Esophagus muscularis mucosa (tissue), 4 donors: ENCODE results near the gene LACTB. TPM values are rescaled to one million over a fixed set of nuclear protein-coding genes. Genes with fewer than 3 reads are reported as not detected.

Experiments used
- DNase-seq: peaks from one replicate; pipeline ENCODE4 v3.0.0-alpha.2; 2017; ENCODE audit errors: extremely low spot score
- H3K27ac ChIP-seq, 4 donors: fragments of 200-600 bp; sonication (generic); replicated peaks in 1 of 4; 1 replicate in 3 of 4; 2 replicates in 1 of 4; pipeline ENCODE4 v1.5.1; 2016 to 2019; ENCODE audit warnings: mild to moderate bottlenecking in 1 of 4
- H3K27me3 ChIP-seq, 4 donors: fragments of 200-600 bp; sonication (generic); one replicate each; pipeline versions ENCODE4 v1.5.1 to v1.6.0; 2016 to 2019
- H3K36me3 ChIP-seq, 4 donors: fragments of 200-600 bp; sonication (generic); one replicate each; pipeline ENCODE4 v1.5.1; 2016 to 2019
- H3K4me1 ChIP-seq, 4 donors: fragments of 200-600 bp; sonication (generic); one replicate each; pipeline ENCODE4 v1.5.1; 2016 to 2019
- H3K4me3 ChIP-seq, 4 donors: fragments of 200-600 bp; sonication (generic); 1 replicate in 2 of 4; 2 replicates in 2 of 4; pipeline ENCODE4 v1.5.1; 2016 to 2019; ENCODE audit warnings: mild to moderate bottlenecking in 4 of 4, moderate library complexity in 1 of 4
- H3K9me3 ChIP-seq, 4 donors: fragments of 200-600 bp; sonication (generic); 1 replicate in 3 of 4; 2 replicates in 1 of 4; pipeline ENCODE4 v1.5.1; 2016 to 2019
- EP300 ChIP-seq: sonication (generic); formaldehyde crosslinking; IDR thresholded peaks from one replicate; pipeline ENCODE4 v1.6.1; 2017; ENCODE audit warnings: antibody characterized with exemption
- POLR2A ChIP-seq: fragments of 450-650 bp; IDR thresholded peaks from one replicate; pipeline ENCODE4 v1.6.1; 2017; ENCODE audit warnings: antibody characterized with exemption, moderate library complexity, mild to moderate bottlenecking, low read depth
- POLR2AphosphoS5 ChIP-seq, 2 donors: sonication (generic); formaldehyde crosslinking; IDR thresholded peaks; one replicate each; pipeline ENCODE4 v1.6.1; 2017; ENCODE audit warnings: antibody characterized with exemption in 2 of 2
- WGBS: methylation state at CpG from one replicate; pipeline ENCODE4 v1.1.5; 2018; 5-methylcytosine and 5-hydroxymethylcytosine counted together
- intact Hi-C: fragments of 100-400 bp; cut with DNase I; formaldehyde crosslinking; loops from one replicate; pipeline ENCODE4 v1.15.1; 2023
- total RNA-seq, 4 donors: library from RNA; depleted of rRNA; stranded (reverse); fragments of >200 nt; gene quantifications; one replicate each; pipeline versions ENCODE4 v1.1.0 to v1.2.1, GENCODE V29; 2016
- TF ChIP-seq, protein P1 (sequence below), 3 experiments: fragments of 200-600 bp in 2 of 3; fragments of 450-650 bp in 1 of 3; sonication (generic) in 2 of 3; IDR thresholded peaks; one replicate each; pipeline ENCODE4 v1.5.1; 2017 to 2019; ENCODE audit warnings: antibody characterized with exemption in 3 of 3, mild to moderate bottlenecking in 2 of 3, moderate library complexity in 1 of 3

Gene LACTB
- total RNA-seq, 4 donors from 2014 or later, result 15.4 to 22.8 (median 18.7) TPM

DNA sequence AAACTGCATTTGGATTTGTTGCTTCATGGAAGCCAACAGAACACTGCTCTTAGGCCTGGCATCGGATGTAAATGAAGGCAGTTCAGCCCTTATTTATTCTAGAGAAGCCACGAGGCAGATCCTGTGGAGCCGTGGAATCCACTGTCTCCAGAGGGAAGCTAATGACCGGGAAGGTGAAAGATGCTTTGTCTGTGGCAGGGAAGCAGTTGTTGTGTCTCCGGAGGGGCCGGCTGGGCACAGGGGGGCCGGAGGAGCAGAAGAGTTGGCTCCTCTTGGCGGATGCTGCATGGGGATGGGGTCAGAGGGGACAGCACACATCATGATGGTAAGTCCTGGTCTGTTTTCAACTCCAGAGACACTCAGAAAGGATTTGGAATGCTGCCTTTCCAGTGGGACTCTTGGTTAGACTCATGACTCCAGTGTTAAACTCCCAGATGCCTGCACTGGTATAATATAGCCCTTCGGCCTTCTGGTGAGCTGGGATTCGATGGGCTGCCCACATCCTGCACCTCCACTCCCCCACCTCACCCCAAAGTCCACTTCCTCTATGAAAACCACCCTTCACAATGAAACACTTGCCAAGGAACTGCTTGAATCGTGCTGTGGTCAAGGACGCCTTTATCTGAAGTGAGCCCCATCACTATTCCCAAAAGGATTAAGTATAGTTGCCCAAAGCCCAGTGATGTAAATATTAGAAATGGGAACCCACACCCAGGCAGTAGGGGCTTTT lies 45.5 kb upstream of the LACTB start:
- TF ChIP-seq EP300 (no peak), POLR2AphosphoS5 (IDR thresholded peaks at IDR 0.05) (peak in 1 of 2 donors; percentile 19)
- H3K9me3 ChIP-seq, result no peaks in the 10 kb centered on the region
- H3K4me1 ChIP-seq, result peaks cover 41 to 99% (median 94%) of the 10 kb centered on the region in 4 donors
- DNase-seq, result no peak
- 49% methylated on average over 12 of the region's 12 CpGs for WGBS
- H3K4me3 ChIP-seq, result peak overlapping the region in 3 of 4 donors; percentile 13 to 29 (median 26)
- H3K27ac ChIP-seq, result peak overlapping the region; percentile 82 to 97 (median 88)
- peaks cover 0 to 20% (median 8%) of the 10 kb centered on the region in 4 donors for H3K36me3 ChIP-seq
- H3K27me3 ChIP-seq, result no peaks in the 10 kb centered on the region
- intact Hi-C loops, result no loop called here

DNA sequence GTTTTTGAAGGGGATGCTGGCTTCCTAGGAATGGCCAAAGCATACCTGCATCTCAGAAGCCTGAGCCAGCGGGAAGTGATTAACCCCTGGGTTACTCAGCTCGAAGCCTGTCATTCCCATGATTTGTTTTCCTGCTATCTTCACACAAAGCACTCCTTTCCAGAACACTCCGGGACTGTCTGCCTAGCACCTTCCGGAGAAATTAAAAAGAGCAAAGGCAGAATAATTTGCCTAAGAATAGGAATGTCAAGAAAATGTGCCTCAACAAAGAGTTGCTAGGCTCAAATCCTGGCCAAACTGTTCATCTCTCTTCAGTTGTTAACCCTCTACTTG lies 45.0 kb upstream of the LACTB start:
- WGBS, result 79% methylated on average over 4 of the region's 4 CpGs
- no peak overlapping the region for H3K4me3 ChIP-seq
- no peaks in the 10 kb centered on the region for H3K9me3 ChIP-seq
- intact Hi-C loops, result no loop called here
- no peak for DNase-seq
- no peaks in the 10 kb centered on the region for H3K27me3 ChIP-seq
- peak overlapping the region; percentile 82 to 97 (median 88) for H3K27ac ChIP-seq
- peaks cover 0 to 15% (median 3%) of the 10 kb centered on the region in 4 donors for H3K36me3 ChIP-seq
- peaks cover 41 to 99% (median 94%) of the 10 kb centered on the region in 4 donors for H3K4me1 ChIP-seq
- no peak for TF ChIP-seq EP300
- no peak for TF ChIP-seq POLR2AphosphoS5 (IDR thresholded peaks at IDR 0.05)
- no peak for TF ChIP-seq POLR2A
- TF ChIP-seq, protein P1, sequence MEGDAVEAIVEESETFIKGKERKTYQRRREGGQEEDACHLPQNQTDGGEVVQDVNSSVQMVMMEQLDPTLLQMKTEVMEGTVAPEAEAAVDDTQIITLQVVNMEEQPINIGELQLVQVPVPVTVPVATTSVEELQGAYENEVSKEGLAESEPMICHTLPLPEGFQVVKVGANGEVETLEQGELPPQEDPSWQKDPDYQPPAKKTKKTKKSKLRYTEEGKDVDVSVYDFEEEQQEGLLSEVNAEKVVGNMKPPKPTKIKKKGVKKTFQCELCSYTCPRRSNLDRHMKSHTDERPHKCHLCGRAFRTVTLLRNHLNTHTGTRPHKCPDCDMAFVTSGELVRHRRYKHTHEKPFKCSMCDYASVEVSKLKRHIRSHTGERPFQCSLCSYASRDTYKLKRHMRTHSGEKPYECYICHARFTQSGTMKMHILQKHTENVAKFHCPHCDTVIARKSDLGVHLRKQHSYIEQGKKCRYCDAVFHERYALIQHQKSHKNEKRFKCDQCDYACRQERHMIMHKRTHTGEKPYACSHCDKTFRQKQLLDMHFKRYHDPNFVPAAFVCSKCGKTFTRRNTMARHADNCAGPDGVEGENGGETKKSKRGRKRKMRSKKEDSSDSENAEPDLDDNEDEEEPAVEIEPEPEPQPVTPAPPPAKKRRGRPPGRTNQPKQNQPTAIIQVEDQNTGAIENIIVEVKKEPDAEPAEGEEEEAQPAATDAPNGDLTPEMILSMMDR (IDR thresholded peaks at IDR 0.05), result no peak

DNA sequence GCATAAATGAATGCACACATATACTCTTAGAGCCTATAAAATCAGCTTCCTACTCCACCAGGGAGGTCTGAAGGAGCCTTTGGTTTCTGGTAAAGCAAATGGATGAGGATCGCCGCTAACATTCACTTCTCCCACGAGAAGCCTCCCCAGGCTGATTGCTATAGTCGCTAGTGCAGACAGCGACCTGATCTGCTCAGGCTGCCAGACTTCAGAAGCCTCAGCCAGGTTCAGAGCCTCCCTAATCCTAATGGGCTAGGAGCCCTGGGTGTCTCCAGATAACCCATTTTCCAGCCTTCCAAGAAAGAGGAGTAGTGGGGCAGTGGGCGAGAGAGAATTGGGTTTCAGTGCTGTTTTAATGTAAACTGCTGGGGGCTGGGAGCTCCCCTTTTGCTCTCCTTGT lies 43.7 kb upstream of the LACTB start:
- Histone ChIP-seq H3K27me3 (no peaks in the 10 kb centered on the region), H3K9me3 (no peaks in the 10 kb centered on the region), H3K36me3 (peaks cover 0 to 2% (median 0%) of the 10 kb centered on the region in 4 donors), H3K4me3 (no peak overlapping the region), H3K4me1 (peaks cover 44 to 99% (median 88%) of the 10 kb centered on the region in 4 donors), H3K27ac (peak overlapping the region; percentile 82 to 97 (median 88))
- 71% methylated on average over 6 of the region's 6 CpGs for WGBS
- no peak for DNase-seq
- no peak for TF ChIP-seq POLR2A
- TF ChIP-seq, protein P1 (IDR thresholded peaks at IDR 0.05), result no peak
- no peak for TF ChIP-seq EP300
- intact Hi-C loops, result no loop called here

DNA sequence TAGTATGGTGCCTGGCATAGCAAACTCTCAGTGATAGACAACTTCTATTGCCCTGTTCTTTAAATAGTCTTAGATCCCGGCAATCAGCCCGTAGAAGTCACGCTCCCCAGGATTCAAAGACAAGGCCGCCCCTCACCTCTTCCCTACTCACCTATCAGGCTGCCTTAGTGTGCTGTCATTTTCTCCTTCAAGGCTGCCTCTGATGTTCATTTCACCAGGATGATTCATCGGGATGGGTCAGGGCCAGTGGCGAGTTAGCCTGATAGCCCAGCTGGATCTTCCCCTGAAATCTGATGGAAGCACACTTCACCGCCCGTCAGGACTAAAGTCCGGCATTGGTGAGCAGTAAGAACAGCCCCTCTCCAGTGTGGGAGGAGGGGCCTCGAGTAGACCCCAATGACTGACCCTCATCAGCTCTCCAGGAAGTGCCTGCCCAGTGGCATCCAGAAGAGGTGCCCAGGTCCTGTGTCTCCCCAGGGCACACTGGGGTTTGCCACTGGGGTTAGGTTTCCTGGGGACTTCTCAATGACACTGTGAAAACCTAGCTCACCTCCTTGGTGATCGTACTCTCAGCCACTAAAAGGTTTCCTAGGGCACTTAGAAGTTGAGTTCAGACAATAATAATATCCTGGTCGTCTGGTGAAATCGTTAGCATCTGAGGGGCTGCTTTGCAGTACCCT lies 41.6 kb upstream of the LACTB start:
- Histone ChIP-seq H3K27me3 (no peaks in the 10 kb centered on the region), H3K4me1 (peaks cover 40 to 86% (median 77%) of the 10 kb centered on the region in 4 donors), H3K9me3 (no peaks in the 10 kb centered on the region), H3K36me3 (no peaks in the 10 kb centered on the region), H3K4me3 (no peak overlapping the region), H3K27ac (peak overlapping the region; percentile 63 to 79 (median 71))
- WGBS, result 67% methylated on average over 11 of the region's 13 CpGs
- intact Hi-C loops, result no loop called here
- TF ChIP-seq, protein P1 (IDR thresholded peaks at IDR 0.05), result no peak
- TF ChIP-seq POLR2AphosphoS5 (IDR thresholded peaks at IDR 0.05) (no peak), EP300 (no peak), POLR2A (no peak)
- no peak for DNase-seq

DNA sequence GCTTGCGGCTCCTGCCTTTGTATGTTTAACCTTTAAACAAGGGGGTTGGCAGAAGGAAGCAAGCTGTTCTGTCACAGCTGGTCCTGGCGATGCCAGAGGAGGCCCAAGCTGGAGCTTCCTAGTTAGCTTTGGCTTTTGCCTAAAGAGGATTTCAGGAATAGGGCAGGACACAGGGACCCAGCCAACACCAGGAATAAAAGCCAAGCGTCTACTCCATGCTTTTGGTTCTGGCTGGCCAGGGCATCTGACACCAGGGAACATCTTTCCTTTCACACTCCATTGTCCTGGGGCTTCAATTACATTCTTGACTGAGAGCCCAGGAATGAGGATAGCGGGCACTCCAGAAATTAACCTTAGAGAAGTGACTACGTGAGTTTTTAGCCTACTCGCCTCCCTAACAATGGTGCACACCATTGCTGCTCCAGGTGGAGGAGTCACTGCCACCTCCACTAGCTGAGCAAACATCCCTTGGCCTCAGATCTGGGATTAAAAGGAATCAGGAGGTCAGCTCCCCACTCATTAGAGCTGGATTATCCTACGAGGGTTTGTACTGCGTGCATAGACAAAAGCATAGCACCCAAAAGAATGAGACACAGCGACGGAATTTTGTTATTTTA lies 40.9 kb upstream of the LACTB start:
- TF ChIP-seq POLR2A (no peak), POLR2AphosphoS5 (IDR thresholded peaks at IDR 0.05) (peak; percentile 39 to 60)
- DNase-seq, result no peak
- Histone ChIP-seq H3K4me3 (no peak overlapping the region), H3K9me3 (no peaks in the 10 kb centered on the region), H3K27ac (peak overlapping the region; percentile 63 to 79 (median 71)), H3K4me1 (peaks cover 33 to 79% (median 71%) of the 10 kb centered on the region in 4 donors), H3K36me3 (no peaks in the 10 kb centered on the region), H3K27me3 (no peaks in the 10 kb centered on the region)
- intact Hi-C loops, result no loop called here
- 62% methylated on average over 9 of the region's 10 CpGs for WGBS
